ENCODE data around the gene ERVFRD-1. TPM values are rescaled to one million over a fixed set of nuclear protein-coding genes. Genes with fewer than 3 reads are reported as not detected.

Gene ERVFRD-1
- total and polyA plus RNA-seq, 2 of the 13 experiments (the other 11 are each of a cell fraction or from before 2014, with no cell fraction given), result not detected

- TF ChIP-seq, protein P1, sequence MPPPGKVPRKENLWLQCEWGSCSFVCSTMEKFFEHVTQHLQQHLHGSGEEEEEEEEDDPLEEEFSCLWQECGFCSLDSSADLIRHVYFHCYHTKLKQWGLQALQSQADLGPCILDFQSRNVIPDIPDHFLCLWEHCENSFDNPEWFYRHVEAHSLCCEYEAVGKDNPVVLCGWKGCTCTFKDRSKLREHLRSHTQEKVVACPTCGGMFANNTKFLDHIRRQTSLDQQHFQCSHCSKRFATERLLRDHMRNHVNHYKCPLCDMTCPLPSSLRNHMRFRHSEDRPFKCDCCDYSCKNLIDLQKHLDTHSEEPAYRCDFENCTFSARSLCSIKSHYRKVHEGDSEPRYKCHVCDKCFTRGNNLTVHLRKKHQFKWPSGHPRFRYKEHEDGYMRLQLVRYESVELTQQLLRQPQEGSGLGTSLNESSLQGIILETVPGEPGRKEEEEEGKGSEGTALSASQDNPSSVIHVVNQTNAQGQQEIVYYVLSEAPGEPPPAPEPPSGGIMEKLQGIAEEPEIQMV (CRISPR knock-in tag; IDR thresholded peaks at IDR 0.05; ENCODE audit: low read depth), result no peak
- TF ChIP-seq RELA (CRISPR knock-in tag; IDR thresholded peaks at IDR 0.05) (no peak), GPN1 (CRISPR knock-in tag; IDR thresholded peaks at IDR 0.05; ENCODE audit: borderline replicate concordance) (no peak), NFE2L2 (IDR thresholded peaks at IDR 0.05; ENCODE audit: low read length) (no peak), ZNF263 (CRISPR knock-in tag; IDR thresholded peaks at IDR 0.05) (peak; percentile 31; the same call in 1 of the 2 replicates), ZNF777 (CRISPR knock-in tag; IDR thresholded peaks at IDR 0.05) (no peak), MZF1 (CRISPR knock-in tag; IDR thresholded peaks at IDR 0.05; ENCODE audit: borderline replicate concordance) (0 out of 2 replicates have a peak, but pooled peaks have one; percentile 16), JUNB (CRISPR knock-in tag; IDR thresholded peaks at IDR 0.05; ENCODE audit: borderline replicate concordance) (no peak), ZFY (CRISPR knock-in tag; IDR thresholded peaks at IDR 0.05) (no peak), CREBL2 (CRISPR knock-in tag; IDR thresholded peaks at IDR 0.05; ENCODE audit: borderline replicate concordance) (no peak), ZKSCAN8 (CRISPR knock-in tag; IDR thresholded peaks at IDR 0.05; ENCODE audit: borderline replicate concordance) (no peak), ZNF468 (CRISPR knock-in tag; IDR thresholded peaks at IDR 0.05) (no peak), MAFG (CRISPR knock-in tag; IDR thresholded peaks at IDR 0.05) (no peak), ZSCAN12 (CRISPR knock-in tag; IDR thresholded peaks at IDR 0.05) (0 out of 2 replicates have a peak, but pooled peaks have one; percentile 59), ZNF577 (CRISPR knock-in tag; IDR thresholded peaks at IDR 0.05; ENCODE audit: borderline replicate concordance, low read depth) (no peak), GMEB2 (CRISPR knock-in tag; IDR thresholded peaks at IDR 0.05; ENCODE audit: low read depth) (no peak), RFX3 (CRISPR knock-in tag; IDR thresholded peaks at IDR 0.05) (no peak), ZFP91 (CRISPR knock-in tag; IDR thresholded peaks at IDR 0.05; ENCODE audit: borderline replicate concordance) (no peak)
- TF ChIP-seq, protein P2, sequence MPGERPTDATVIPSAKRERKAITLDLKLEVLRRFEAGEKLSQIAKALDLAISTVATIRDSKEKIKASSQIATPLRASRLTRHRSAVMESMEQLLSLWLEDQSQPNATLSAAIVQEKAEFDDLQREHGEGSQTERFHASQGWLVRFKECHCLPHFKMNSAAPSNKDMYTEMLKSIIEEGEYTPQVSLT (CRISPR knock-in tag; IDR thresholded peaks at IDR 0.05; ENCODE audit: borderline replicate concordance, low read depth), result no peak
- TF ChIP-seq, protein P3, sequence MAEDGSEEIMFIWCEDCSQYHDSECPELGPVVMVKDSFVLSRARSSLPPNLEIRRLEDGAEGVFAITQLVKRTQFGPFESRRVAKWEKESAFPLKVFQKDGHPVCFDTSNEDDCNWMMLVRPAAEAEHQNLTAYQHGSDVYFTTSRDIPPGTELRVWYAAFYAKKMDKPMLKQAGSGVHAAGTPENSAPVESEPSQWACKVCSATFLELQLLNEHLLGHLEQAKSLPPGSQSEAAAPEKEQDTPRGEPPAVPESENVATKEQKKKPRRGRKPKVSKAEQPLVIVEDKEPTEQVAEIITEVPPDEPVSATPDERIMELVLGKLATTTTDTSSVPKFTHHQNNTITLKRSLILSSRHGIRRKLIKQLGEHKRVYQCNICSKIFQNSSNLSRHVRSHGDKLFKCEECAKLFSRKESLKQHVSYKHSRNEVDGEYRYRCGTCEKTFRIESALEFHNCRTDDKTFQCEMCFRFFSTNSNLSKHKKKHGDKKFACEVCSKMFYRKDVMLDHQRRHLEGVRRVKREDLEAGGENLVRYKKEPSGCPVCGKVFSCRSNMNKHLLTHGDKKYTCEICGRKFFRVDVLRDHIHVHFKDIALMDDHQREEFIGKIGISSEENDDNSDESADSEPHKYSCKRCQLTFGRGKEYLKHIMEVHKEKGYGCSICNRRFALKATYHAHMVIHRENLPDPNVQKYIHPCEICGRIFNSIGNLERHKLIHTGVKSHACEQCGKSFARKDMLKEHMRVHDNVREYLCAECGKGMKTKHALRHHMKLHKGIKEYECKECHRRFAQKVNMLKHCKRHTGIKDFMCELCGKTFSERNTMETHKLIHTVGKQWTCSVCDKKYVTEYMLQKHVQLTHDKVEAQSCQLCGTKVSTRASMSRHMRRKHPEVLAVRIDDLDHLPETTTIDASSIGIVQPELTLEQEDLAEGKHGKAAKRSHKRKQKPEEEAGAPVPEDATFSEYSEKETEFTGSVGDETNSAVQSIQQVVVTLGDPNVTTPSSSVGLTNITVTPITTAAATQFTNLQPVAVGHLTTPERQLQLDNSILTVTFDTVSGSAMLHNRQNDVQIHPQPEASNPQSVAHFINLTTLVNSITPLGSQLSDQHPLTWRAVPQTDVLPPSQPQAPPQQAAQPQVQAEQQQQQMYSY (CRISPR knock-in tag; IDR thresholded peaks at IDR 0.05), result no peak
- TF ChIP-seq, protein P4, sequence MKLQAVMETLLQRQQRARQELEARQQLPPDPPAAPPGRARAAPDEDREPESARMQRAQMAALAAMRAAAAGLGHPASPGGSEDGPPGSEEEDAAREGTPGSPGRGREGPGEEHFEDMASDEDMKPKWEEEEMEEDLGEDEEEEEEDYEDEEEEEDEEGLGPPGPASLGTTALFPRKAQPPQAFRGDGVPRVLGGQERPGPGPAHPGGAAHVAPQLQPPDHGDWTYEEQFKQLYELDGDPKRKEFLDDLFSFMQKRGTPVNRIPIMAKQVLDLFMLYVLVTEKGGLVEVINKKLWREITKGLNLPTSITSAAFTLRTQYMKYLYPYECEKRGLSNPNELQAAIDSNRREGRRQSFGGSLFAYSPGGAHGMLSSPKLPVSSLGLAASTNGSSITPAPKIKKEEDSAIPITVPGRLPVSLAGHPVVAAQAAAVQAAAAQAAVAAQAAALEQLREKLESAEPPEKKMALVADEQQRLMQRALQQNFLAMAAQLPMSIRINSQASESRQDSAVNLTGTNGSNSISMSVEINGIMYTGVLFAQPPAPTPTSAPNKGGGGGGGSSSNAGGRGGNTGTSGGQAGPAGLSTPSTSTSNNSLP (IDR thresholded peaks at IDR 0.05; ENCODE audit: low read depth, low read length), result no peak
Observed at GRCh38 chr6:11093376-11093625, 18.2 kb downstream of the ERVFRD-1 start (continued).

Measured in HepG2 (cell line).